Stimulated activated CD8-positive, alpha-beta memory T cell treated with anti-CD3 and anti-CD28 coated beads, Interleukin-4, amount 100 ng/mL, for 24 hours (primary cell): ENCODE results near the gene ATP1A4.
"Not testable (repeated sequence)": the region's sequence is repeated elsewhere in the genome, so short reads cannot be mapped to it uniquely, and the experiment has no call there.

ENCODE experiments used
- DNase-seq: peaks from one replicate; pipeline ENCODE4 v3.0.0-alpha.2; 2020; ENCODE audit warnings: low read depth

The ATP1A4 gene

DNA sequence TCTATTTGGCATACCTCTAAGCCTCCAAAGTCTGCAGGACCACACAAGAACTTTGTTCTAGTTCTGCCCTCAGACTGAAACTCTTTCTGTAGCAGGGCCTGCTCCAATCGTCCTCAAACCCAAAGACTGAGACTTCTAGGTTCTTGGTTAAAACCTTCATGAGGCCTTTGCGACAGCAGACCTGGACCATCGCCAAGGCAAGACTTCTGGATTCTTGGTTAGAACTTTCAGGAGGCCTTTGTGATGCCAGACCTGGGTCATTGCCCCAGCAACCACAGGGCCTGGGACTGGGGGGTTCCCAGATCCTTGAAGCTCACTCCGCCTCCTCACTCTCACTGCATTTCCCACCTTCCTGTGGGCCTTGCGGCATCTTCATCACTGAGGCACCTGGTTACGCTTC, at the start of gene ATP1A4:
Gene ATP1A4 (plus strand): TSS at position 301 of the 400 bp plus-strand sequence. CDS start 438 bp downstream, outside the sequence.
- DNase-seq, result no peak

DNA sequence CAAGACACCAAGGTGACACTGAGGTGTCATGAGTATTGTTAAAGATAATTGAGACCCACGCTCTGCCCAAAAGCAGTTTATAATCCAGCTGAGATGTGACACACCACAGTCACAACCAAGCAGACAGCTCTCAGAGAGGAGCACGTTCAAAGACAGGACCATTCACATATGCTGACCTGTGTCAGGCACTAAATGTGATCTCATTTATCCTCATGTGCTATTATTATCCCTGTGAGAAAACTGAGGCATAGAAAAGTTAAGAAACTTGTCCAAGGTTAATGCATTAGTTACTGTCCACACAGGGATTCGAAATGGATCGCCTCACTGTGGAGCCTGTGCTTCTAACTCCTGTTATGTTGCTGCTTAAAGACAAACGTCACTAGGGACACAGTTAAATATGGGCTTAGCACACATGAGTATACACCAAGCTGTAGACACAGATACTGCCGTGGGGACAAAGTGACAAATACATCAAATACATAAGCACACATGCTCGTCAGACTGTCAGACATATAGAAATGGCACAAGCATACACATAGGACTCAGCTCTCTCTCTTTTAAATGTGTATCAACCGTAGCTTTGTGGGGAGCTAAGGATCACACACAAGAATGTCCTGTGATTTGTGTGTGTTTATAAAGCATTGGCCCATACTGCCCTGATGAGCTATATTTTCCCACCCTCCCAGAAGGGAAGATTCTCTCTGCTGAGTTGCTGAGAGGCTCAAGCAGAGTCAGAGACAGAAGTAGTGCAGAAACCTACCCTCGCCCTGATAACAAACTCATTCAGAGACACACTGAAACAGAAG, 49.5 kb upstream of the ATP1A4 start:
- no peak for DNase-seq

DNA sequence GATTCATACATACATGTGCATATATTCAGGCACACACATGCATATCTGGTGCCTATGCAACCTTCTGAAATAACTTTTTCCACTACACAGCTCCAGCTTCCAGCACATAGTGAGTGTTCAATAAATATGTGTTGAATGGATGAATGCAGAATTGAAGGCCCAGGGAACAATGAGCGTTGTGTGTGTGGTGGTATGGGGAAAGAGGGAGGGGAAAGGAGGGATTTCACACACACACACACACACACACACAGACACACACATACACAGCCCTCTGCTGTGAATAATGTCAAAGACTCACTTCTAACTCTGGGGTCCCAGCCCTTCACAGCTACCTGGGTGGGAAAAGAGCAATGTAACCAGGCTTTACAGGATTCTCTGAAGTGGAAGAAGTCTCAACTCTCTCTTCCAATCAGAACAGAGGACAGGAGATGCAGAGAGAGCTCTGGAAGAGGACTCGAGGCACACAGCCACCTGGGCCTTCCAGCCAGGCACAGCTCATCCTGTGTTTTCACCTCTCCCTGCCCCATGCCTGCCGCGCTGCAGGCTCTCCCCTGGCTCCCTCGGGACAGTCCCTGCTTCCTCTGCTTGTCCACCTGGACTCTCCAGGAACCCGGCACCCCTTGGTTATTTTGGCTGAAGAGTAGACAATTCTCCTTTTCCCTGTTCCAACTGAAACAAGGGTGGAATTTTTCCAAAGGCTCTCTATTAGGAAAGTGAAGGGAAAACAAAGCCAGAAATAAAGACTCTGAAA, 47.6 kb upstream of the ATP1A4 start:
- DNase-seq, result no peak

DNA sequence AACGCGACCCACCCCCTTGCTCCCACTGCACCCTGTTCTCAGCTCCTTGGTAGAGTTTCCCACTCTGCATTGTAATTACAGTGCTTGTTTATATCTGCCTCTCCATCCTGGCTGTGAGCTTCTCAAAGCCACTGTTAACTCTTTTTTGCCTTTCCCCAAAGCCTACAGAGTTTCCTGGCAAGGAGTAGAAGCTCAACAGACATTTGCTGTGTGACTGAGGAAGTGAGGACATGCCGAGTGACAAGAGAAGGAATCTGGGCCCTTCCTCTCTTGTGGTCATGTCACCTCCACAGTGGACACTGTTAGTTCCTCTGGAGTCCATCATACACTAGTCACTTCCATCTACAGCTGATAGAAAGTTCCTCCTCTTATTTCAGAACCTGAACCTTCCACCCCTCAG, 46.9 kb upstream of the ATP1A4 start:
- no peak for DNase-seq

DNA sequence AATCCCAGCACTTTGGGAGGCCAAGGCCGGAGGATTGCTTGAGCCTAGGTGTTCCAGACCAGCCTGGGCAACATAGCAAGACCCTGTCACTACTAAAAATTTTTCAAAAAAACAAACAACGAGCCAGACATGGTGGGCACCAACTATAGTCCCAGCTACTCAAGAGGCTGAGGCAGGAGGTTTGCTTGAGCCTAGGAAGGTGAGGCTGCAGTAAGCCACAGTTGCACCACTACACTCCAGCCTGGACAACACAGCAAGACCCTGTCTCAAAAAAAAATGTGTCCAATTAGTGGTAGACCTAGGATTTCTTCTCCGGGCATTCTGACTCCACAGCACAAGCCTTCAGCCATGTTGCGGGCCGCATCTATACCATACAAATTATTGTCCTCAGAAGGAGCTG, 46.2 kb upstream of the ATP1A4 start:
- no peak for DNase-seq

DNA sequence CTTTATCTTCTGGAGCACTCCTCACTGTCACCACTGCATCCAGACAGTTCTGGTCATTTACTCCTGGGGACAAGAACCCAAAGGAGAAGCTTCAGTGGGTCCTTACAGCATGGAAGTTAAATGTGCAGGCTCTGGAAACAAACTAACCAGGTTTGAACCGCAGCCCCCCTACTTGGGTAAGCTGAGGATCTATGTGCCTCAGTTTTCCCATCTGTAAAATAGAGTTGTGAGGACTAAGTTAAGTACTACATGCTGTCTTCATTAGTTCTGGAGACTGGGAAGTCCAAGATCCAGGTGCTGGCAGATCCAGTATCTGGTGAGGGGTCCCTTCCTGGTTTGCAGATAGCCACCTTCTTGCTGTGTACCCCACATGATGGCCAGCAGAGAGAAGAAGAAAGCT, 43.9 kb upstream of the ATP1A4 start:
- no peak for DNase-seq

DNA sequence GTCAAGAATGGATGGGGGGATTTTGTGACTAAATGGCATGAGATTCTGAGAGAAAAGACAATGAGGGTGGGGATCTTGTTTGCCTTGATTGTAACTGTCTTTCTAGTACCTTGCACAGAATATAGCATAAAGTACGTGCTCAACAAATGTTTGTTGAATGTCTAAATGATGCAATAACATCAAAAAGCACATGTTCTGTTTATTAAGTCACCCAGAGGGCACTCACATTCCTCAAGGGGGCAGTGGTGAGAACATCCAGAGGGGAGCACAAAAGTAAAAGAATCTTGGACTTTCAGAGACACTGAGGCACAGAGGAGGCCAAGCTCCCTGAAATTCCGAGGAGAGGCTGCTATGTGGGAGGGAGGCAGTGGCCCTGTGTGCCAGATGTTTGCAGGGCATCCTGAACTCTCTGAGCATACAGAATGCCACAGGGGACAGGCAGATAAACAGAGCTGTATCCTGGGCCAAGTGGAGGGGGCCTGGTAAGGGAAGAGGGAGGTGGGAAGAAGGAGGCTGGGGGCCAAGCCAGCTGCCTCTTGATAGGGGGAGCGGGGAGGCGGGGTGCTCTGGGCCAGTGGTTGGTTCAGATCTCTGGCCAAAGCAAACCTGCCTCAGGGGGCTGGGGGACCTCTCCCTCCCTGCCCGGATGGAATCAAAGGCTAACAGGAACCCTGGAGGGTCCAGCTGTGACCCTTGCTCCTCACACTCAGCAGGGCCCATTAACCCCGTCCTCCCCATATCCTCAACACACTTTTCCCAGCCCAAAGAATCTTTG, 42.3 kb upstream of the ATP1A4 start:
- DNase-seq, result no peak

DNA sequence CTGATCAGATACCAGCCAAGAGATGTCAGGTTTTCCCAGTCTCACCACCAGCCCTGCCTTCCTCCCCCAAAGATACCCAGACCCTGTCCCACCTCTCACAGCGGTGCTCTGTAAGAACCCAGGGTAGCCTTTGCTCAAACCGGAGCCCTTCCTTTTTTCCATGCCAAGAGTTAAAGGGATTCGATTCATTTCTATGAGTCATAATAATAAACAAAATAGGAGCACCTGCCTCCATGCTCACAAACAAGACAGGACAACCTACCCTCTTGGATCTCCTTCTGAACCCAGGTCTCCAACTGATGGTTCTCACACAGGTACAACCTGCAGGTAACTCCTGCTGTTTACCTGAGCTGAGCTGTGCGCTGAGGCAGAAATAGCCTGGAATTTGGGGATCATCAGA, 41.7 kb upstream of the ATP1A4 start:
- DNase-seq, result no peak

DNA sequence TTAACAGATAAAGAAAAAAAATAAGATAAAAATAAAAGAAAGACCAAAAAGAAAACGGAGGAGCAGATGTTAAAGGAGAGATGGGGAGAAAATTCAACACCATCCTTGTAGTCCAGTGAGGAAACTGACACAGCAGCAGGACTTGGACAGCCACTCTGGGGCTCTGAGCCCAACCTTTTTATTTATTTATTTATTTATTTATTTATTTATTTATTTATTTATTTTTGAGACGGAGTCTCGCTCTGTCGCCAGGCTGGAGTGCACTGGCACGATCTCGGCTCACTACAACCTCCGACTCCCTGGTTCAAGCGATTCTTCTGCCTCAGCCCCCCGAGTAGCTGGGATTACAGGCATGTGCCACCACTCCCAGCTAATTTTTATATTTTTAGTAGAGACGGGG, 39.9 kb upstream of the ATP1A4 start:
- DNase-seq, result not testable (repeated sequence)

DNA sequence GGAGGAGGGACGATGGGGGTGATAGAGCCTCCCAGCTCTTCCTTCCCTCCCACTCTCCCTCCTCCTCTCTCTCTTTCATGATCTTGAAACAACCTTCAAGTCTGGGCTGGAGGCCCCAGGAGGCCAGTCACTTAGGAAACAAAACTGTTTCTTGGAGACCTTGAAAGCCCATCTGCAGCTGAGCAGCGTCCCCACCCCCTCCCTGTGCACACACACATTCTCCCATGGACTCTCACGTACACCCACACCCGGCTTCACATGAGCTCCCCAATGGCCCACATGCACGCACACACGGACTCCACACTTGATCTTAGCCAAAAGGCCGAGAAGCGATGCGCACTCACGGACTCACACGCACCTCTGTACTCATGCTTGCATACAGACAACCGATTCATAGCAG, 39.0 kb upstream of the ATP1A4 start:
- DNase-seq, result no peak

DNA sequence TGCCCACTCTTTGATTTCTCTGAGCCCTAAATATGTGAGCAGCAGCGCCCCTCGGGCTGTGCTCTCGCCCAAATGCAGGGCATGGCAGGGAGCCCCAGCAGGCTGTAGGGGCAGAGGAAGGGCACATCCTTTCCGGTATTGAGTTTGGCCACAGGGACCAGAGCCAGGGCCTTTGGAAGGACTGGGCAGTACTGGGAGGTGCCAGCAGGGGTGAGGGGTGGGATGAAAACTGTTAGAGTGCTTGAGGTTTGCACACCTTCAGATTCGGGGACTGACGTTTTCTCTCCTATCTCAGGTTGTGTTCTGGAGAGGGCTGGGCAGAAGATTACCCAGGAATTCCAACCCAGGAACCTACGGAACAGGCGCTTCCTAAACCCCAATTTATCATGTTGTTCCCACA, 38.0 kb upstream of the ATP1A4 start:
- DNase-seq, result no peak

DNA sequence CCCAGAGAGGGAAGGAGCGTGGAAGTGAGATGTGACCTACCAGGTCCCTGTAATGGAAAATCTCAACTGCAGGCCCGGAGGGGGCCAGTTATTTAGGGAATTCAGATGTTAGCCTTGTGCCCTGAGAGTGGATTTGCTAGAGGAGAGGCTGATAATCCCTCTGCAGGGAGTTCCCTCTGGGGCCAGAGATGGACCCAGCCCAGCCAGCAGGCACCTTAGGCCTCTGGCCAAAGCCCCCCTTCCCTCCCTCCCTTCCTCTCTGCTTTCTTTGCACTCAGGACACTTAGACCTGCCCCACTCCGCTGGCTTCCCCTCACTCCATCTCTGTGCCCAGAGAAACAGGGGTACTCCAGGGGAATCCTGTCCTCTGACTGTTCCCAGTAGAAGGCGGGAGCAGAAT, 37.3 kb upstream of the ATP1A4 start:
- DNase-seq, result no peak

DNA sequence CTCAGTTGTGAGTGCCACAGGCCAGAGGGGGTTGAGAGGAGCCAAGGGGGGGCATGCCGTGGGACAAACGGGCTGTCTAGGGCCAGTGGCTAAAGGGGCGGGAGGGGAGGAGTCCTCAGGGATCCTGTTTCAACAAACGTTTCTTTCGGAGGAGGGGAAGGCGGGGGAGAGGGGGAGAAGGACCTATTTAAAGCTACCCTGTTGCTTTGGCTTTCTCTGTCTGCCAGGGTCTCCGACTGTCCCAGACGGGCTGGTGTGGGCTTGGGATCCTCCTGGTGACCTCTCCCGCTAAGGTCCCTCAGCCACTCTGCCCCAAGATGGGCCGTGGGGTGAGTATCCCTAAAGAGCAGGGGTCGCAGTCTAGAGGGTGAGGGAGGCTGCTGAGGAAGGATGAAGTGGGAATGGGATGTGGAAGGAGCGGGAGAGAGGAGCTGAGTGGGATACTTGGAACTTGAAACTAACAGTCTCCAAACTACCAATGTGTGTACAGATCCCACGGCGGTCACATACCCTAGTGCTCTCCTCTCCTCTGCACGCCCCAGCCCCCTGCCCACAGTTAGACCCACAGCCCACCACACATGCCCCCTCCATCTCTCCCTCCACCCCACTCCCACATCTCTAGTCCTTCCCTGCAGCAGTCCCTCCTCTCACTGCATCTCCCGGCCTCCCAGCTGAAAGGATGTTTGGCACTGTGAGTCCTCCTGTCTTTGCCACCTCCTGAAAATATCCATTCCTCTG, 35.7 kb upstream of the ATP1A4 start, which contains the start of gene ATP1A2:
Gene ATP1A2 (plus strand): TSS at position 215 of the 738 bp plus-strand sequence. CDS start 103 bp downstream, at position 318.
- DNase-seq, result no peak

DNA sequence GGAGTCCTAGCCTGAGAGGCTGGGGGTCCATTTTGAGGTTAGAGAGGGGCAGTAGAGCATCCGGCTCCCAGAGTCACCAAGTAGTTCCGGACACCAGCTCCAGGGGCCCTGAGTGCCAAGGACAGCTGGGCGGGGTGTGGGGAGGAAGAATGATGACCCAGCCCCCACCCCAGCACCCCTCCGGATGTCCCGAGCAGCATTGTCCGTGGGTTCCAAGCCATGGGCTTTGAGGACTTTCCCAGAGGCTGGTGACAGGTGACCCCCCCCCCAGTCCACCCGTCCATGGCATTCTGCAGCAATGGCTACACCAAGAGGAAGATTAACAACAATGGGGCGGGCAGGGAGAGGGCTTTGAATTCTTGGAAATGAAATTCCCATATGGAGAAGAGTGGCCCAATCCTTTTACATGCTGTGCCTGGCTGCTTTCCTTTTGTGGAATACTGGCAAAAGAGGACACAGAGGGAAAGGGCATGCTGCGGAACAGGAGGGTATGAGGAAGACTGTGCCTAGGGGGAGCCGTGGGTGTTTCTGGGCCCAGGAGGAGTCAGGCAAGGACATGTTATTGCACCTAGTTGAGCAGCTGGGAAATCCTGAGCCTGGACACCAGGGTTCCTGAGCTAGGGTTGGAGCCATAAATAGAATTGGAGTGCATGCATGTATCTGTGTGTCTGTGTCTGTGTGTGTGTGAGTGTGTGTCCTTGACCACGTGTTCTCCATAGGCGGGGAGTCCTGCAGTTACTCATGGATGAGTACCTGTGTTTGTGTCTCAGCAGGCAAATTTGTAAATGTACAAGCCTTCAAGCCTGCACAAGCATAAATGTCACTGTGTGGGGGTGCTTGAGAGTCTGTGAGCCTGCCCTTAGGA, 34.9 kb upstream of the ATP1A4 start:
- DNase-seq, result no peak

DNA sequence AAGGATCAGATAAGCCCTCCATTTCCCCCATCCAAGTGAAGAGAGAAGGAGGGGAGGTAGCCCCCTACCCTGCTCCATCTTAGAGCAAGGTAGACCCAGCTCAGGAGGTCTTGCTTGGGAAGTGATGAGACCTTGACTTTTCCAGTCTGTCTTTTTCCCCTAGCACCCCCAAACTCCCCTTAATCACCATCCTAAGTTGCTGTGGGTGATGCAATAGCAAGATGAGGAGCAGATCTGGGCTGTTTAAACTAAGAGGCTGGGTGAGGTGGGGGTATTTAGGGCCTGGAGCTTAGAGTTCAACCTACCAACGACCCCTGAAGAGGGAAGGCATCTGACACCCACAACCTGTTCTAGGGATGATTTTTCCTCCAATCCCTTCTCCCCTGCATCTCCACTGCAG, 34.1 kb upstream of the ATP1A4 start:
- DNase-seq, result no peak

DNA sequence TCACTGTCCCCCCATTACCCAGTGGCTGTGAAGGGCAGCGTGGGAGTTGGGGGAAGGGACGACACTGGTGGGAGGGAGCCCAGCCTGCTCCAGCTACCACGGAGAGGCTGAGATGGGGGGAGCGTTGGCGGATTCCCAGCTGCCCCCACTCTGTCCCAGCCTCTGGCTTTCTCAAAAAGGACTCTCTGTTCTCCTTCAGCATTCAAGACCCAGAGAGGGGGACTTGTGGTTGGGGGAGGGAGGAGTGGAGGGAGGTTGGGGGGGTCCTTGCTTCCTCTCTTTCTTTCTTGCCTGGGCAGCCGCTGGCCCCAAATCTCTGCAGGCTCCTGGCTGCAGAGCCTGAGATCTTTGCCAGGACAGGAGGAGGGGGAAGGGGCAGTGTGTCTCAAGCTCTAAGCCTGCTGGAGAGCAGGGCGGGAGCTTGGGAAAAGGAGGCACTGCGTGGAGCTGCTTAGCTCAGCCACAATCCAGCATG, 33.7 kb upstream of the ATP1A4 start:
- no peak for DNase-seq

DNA sequence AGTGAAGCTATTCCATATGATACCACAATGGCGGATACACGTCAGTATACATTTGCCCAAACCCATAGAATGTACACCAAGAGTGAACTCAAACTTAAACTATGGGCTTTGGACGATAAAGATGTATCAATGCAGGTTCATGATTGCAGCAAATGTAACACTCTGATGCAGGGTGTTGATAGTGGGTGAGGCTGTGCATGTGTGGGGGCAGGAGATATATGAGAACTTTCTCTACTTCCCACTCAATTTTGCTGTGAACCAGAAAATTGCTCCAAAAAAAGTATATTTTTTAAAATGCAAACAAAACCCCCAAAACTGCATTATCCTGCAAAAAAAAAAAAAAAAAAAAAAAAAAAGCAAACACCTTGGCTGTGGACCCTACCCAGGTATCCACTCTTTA, 32.5 kb upstream of the ATP1A4 start:
- no peak for DNase-seq

DNA sequence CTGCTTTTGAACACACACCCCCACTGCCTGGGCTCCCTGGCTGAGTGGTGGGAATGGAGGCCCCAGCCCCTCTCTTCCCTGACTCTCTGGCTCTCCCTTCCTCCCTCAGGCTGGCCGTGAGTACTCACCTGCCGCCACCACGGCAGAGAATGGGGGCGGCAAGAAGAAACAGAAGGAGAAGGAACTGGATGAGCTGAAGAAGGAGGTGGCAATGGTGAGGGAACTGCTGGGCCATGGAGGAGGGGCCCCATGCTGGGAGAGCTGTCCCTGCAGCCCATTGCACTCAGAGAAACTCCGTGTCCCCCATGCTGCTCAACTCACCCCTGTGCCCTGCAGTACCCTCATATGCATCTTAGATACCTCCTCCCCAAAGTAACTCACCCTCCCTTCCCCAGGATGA, 30.6 kb upstream of the ATP1A4 start:
- DNase-seq, result no peak

DNA sequence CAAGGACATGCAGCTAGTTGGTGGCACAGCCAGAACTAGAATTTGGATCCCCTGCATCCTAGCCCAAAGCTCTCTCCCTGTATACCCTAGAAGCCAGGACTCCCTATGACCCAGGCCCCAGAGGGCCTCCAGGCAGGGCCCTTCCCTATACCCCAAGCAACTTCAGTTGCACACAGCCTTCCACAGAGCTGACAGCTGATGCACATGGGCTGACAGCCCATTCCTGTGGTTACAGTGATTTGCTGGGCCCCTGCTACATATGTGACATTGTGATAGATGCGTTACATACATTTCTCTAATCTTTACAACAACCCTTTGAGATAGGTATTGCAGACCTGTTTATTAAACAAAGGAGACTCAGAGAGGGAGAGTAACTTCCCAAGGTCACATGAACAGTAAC, 30.0 kb upstream of the ATP1A4 start:
- no peak for DNase-seq

DNA sequence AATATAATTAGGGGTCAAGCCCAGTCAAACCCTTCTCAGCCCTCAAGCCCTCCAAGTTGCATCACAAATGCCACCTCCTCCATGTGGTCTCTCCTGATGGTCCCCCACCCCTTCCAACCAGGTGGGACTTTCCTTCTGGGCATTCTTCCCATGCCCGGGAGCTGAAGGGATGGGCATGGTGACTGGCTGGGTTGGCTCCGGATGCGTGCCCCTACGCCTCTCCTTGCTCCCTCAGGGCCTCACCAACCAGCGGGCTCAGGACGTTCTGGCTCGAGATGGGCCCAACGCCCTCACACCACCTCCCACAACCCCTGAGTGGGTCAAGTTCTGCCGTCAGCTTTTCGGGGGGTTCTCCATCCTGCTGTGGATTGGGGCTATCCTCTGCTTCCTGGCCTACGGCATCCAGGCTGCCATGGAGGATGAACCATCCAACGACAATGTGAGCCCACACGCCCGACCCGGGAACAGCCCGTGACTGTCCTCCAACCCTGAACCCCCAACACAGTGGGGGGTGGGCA, 28.4 kb upstream of the ATP1A4 start:
- DNase-seq, result no peak

DNA sequence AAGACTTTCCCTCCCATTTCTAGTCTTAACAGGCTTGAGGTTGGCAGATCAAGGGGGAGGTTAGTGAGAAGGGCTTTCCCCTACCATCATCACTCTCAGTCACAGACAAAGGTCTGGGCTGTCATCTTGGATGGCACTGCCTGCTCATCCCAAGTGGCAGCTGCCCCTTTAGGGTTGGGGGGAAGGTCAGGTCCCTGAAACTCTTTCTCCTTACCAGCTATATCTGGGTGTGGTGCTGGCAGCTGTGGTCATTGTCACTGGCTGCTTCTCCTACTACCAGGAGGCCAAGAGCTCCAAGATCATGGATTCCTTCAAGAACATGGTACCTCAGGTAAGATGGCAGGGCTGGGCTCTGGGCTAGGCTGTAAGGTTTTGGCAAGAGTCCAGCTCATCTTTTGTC, 27.7 kb upstream of the ATP1A4 start:
- no peak for DNase-seq
